ENCODE measurements around the gene NFIA.

DNA sequence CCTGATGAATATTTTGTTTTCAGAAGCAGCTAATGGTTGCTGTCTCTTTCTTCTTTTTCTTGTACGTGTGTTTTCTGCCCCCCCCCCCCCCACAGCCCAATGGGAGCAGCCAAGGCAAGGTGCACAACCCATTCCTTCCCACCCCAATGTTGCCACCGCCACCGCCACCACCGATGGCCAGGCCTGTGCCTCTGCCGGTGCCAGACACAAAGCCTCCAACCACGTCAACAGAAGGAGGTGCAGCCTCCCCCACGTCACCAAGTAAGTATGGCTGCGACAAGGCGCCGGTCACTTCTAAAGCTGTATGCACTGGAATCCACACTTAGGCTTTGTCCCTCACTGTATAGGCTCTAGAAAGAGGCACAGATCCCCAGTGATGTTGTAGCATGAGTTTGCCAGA lies 324.1 kb downstream of the NFIA start:
- TF ChIP-seq EP300 (IDR thresholded peaks at IDR 0.05; ENCODE audit: borderline replicate concordance in 1 of 2, control insufficient read depth in 1 of 2, low read depth in 2 of 2, low read length in 2 of 2) (no peak), REST (IDR thresholded peaks at IDR 0.05; ENCODE audit: low read depth, low read length) (no peak), CHD1 (IDR thresholded peaks at IDR 0.05; ENCODE audit: low read depth, low read length) (no peak), RCOR1 (conservative IDR thresholded peaks at IDR 0.05; ENCODE audit: low read depth, low read length) (no peak), POLR2A (IDR thresholded peaks at IDR 0.05; ENCODE audit: low read depth, low read length) (no peak), MYC (IDR thresholded peaks at IDR 0.05; ENCODE audit: insufficient read depth, insufficient read length, insufficient replicate concordance, low read length, severe bottlenecking) (no peak), MXI1 (IDR thresholded peaks at IDR 0.05; ENCODE audit: low read depth, low read length) (no peak), RFX5 (IDR thresholded peaks at IDR 0.05; ENCODE audit: low read depth, low read length) (no peak), SPI1 (IDR thresholded peaks at IDR 0.05; ENCODE audit: borderline replicate concordance, insufficient read depth, low read depth, low read length) (no peak)
- TF ChIP-seq, protein P1, sequence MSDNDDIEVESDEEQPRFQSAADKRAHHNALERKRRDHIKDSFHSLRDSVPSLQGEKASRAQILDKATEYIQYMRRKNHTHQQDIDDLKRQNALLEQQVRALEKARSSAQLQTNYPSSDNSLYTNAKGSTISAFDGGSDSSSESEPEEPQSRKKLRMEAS (IDR thresholded peaks at IDR 0.05; ENCODE audit: low read depth, low read length): no peak
- TF ChIP-seq, protein P2, sequence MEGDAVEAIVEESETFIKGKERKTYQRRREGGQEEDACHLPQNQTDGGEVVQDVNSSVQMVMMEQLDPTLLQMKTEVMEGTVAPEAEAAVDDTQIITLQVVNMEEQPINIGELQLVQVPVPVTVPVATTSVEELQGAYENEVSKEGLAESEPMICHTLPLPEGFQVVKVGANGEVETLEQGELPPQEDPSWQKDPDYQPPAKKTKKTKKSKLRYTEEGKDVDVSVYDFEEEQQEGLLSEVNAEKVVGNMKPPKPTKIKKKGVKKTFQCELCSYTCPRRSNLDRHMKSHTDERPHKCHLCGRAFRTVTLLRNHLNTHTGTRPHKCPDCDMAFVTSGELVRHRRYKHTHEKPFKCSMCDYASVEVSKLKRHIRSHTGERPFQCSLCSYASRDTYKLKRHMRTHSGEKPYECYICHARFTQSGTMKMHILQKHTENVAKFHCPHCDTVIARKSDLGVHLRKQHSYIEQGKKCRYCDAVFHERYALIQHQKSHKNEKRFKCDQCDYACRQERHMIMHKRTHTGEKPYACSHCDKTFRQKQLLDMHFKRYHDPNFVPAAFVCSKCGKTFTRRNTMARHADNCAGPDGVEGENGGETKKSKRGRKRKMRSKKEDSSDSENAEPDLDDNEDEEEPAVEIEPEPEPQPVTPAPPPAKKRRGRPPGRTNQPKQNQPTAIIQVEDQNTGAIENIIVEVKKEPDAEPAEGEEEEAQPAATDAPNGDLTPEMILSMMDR (IDR thresholded peaks at IDR 0.05 in 2 of 3, conservative IDR thresholded peaks at IDR 0.05 in 1 of 3; ENCODE audit: control insufficient read depth in 2 of 3, extremely low read depth in 1 of 3, insufficient read depth in 1 of 3, low read depth in 3 of 3, low read length in 3 of 3): no peak

All from GM12878 (cell line).